ENCODE measurements around the gene DHFR2. TPM values are rescaled to one million over a fixed set of nuclear protein-coding genes. Genes with fewer than 3 reads are reported as not detected.

Gene DHFR2
- 4.9 and 5.5 TPM in 2 replicates for total RNA-seq

DNA sequence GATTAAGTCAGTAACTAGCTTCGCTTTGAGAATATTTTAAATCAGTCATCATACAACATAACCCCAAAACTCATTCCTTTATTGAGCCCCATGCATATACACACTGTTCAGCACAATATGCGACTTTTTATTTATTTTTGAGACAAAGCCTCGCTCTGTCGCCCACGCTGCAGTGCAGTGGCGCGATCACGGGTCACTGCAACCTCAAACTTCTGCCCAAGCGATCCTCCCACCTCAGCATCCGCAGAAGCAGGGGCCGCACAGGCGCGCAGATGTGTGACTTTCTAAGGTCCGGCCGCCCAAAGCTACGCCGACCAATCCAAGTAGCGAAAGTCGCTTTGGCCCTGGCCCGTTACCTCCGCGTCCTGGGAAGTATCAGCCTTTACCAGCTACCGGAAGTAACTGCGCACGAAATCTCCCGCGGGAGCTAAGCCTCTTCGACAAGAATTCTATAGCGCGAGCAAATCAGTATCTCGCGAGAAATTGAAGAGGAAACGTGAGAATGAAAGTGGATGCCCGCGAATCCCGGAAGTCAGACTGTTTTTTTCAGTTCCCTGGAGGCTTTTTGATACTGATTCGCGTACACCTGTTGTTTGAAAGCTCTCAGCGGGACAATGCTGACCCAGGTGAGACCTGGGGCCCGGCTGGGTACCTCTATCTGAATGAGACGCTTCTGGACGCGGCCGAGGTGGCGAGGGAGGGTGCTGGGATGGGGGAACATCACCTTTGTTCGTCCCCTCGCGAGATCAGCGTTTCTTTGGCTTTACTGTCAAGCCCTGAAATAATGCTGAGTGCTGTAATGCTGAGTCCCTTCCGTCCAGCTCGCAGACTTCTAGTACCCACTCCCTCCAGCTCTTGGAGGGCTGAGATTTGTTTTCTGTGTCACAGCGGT is at the start of gene DHFR2, which contains the start of gene NSUN3:
Gene DHFR2, minus strand, starts transcription at position 404 of the 892 bp plus-strand sequence. CDS start 1,405 bp downstream, outside the sequence.
Gene NSUN3, plus strand, starts transcription at position 549 of the 892 bp plus-strand sequence. Its CDS starts 66 bp downstream, at position 615.

DNA sequence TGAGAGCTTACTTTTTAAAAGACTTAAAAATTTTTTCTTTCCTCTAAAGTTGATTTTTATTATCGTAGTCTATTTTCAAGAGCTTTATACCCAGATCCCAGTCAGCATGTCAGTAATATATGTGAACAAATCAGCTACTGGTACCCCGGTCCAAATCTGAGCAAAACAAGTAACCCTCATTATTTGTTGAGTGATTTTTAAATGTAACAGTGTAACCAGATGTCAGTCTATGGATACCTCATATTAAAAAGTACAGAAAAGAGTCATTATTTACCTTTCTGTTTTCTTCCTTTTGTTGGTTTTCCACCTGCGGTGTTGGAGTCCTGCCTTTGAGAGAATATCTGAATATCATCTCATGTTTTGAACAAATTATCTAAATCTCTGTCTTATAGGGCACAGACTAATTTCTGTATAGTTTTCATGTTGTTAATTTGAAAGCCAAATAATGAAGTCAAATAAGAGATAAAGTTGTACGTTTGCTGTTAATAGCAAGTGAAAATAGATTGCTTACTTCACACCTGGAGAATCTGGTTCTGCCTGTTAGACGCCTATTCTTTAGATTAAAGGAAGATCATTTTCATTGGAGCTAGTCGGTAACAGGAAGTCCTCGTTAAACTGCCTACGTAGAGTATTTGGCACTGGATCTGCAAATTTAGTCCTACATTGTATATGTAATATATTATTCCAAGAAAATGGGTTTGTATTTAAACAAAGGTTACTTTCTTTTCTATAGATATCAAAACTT is 34.5 kb downstream of the DHFR2 start, which contains the start of gene STX19:
Gene STX19, minus strand, starts transcription at position 505 of the 745 bp plus-strand sequence. CDS start 13,328 bp downstream, outside the sequence.

Other genes starting within 250 kb of the DHFR2 start
- gene PROS1, start 89.0 kb downstream of the DHFR2 start, total RNA-seq, result 17.9 and 18.1 TPM in 2 replicates
- gene ARL13B, start 82.8 kb downstream of the DHFR2 start, total RNA-seq, result 4.5 and 4.9 TPM in 2 replicates
- gene STX19, start 34.3 kb downstream of the DHFR2 start, total RNA-seq, result not detected in 2 replicates
- gene NSUN3, start 145 bp upstream of the DHFR2 start, total RNA-seq, result 12.3 and 13.1 TPM in 2 replicates

Measured in bronchial smooth muscle cell (primary cell).